Hypothalamus (tissue), 51 donors: ENCODE results near the gene HIGD2A.
A peak's percentile ranks its signal among the peaks of the same experiment; 100 is the strongest.

ENCODE experiments used
- DNase-seq, 51 donors: peaks; one replicate each; lab custom pipeline; 2025; lab: John Stamatoyannopoulos, UW

Gene HIGD2A

DNA sequence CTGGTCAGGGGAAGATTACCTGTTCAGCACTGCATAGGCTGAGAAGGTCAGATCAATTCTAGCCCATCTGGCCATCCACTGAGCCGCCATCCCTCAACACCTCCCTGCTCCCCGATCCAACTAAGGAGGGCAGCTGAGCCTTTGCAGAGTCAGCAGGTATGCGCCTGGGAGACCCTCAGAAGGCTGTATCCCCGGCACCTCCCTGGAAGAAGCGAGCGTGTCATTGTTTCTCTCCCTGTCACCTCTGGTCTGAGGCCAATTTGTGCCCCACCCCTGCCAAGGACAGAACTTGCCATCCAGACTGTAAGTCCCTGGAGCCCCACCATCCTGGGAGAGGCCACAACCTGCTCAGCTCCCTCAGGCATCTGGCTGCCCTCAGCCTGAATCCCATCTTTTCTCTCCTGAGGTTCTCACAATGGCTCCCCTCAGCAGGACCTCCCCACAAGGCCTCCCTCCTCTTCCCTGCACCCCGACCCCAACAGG, 25.2 kb downstream of the HIGD2A start:
- DNase-seq, result no peak

DNA sequence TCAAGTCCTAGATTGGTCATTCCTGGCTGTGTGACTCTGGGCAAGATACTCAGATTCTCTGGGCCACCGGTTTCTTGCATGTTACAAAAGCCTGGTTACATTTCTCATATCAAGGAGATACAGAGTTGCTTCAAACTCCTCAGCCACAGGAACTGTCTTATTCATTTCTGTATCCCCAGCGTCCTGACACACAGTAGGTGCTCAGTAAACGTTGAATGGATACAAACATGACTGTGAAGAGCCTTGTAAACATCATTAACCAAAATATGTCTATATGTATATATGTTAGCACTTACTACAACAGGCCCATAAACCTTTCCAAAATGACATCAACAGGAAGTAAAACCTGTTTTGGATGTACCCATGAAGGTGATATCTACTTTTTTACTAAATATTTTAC, 26.2 kb downstream of the HIGD2A start:
- no peak for DNase-seq

DNA sequence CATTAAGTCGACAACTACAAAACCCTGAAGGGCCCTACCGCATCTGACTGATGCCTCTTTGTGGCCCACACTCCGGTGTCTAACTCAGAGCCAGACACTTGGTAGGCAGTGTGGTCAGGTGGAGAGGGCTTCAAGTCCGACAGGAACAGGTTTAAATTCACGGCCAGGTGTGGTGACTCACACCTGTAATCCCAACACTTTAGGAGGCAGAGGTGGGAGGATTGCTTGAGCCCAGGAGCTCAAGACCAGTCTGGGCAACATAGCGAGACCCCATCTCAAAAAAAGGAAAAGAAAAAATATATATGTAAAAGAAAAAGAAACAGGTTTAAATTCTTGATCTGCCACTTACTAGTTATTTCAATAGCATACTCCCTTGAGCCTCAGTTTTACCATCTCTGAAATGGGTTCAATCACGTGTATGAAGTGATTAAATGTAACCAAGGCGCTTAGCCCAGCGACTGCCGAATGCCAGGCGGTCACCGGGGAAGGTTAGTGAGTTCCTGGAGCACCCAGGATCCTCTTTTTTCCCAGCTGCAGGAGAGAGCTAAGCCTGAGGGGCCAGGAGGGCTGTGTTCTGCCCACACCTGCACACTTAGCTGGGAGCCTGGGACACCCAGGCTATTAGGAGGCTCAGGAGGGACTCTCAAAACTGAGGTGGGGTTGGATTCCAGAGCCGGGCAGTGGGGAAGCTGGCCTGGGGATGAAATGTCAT, 26.8 kb downstream of the HIGD2A start:
- peak in 1 of 51 donors; percentile 28 for DNase-seq

DNA sequence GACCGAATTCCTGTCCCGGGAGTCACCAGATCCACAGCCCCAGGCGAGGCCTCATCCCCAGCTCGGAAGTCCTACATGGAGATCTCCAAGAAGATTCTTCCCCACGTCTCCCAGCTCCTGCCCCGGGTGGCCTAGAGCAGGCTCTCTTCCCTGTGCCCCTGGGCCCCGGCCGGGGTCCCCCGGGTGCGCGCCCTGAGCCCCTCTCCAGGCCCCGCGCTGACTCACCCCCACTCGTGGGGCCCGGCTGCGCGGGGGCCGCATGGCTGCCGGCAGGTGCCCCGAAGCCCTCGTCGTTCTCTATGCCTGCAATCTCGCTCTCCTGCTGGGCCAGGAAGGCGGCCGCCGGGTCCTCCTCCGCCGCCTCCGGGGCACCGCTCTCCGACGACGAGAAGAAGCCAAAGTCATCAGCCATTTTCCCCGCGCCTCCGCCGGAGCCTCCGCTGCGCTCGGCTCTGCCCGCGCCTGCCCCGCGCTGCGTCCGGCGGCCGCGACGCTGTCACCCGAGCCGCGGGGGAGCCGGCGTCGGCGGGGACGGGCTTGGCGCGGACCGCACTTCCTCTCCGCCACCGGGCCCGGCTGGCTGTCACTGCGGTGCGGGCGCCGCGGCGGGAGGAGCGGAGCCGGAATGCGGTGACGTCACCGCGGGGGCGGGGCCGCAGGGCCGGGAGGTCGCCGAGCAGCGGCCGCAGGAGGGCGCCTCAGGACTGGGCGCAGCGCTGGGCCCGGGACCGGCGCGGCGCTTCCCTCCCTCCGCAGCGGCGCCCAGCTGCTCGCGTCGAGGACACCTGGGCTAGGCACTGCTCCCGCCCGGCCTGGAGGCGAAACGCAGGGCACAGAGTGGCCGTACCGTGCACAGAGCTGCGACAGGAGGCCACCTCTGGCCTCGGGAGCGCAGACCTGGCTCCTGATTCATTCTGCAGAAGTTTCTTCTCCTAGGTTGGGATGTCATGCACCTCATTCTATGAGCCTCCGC, 27.7 kb downstream of the HIGD2A start, which contains the start of gene CLTB:
TSS of gene CLTB (minus strand) at position 588 of the 973 bp plus-strand sequence. CDS start at position 412, 176 bp downstream.
- peak; percentile 36 to 96 (median 81) for DNase-seq

DNA sequence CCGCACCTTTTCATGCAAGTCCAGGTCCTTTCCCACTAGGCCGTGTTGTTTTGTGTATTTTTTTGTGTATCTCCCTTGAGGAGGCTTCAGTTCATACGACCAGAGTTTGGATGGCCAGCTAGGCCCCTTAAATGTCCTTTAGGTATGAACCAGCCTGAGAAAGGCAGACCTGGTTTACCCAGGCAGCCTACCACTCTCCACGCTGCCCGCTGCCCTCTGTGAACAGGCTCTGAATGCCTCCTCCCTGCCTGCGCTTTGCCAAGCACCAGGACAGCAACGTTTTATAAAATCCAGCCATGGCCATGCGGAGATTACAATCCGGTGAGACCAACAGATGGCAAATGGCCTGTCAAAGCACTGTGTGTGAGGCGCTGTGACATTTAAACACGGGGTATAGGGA, 28.4 kb downstream of the HIGD2A start:
- peak in 1 of 51 donors; percentile 34 for DNase-seq

DNA sequence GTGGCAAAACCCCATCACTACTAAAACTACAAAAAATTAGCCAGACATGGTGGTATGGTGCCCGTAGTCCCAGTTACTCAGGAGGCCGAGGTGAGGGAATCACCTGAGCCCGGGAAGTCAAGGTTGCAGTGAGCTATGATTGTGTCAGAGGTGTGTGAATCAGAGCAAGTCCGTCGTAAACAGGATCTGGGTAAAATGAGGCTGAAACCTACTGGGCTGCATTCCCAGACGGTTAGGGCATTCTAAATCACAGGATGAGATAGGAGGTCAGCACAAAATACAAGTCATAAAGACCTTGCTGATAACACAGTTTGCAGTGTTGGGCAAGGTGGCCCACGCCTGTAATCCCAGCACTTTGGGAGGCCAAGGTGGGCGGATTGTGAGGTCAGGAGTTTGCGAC, 29.7 kb downstream of the HIGD2A start:
- DNase-seq, result no peak

DNA sequence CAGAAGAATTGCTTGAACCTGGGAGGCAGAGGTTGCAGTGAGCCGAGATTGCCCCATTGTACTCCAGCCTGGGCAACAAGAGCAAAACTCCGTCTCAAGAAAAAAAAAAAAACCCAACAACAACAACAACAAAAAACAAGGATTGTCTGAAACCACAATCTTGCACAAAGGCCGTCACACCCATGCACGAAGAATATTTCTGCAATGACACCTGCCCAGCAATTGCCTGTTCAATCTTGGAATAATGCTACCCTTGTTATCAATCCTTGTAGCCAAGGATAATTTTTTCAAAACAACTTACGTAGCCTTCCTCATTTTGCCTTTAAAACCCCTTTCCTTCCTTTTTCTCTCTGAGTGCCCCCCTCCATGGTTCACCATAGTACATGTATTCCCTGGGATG, 31.5 kb downstream of the HIGD2A start:
- no peak for DNase-seq

DNA sequence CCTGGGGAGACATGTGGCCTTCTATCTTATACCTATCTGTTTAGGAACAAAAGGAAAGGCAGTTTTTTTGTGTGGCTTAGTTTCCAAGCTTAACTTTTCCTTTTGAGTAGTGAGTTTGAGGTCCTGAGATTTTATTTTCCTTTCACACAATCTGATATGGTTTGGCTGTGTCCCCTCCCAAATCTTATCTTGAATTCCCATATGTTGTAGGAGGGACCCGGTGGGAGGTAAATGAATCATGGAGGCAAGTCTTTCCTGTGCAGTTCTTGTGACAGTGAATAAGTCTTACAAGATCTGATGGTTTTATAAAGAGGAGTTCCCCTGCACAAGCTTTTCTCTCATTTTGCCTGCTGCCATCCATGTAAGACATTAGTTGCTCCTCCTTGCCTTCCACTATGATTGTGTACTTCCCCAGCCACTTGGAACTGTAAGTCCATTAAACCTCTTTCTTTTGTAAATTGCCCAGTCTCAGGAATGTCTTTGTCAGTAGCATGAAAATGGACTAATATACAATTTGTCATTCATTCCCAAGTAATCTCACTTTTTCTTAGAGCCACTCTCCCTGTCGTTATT, 32.5 kb downstream of the HIGD2A start:
- DNase-seq, result no peak

DNA sequence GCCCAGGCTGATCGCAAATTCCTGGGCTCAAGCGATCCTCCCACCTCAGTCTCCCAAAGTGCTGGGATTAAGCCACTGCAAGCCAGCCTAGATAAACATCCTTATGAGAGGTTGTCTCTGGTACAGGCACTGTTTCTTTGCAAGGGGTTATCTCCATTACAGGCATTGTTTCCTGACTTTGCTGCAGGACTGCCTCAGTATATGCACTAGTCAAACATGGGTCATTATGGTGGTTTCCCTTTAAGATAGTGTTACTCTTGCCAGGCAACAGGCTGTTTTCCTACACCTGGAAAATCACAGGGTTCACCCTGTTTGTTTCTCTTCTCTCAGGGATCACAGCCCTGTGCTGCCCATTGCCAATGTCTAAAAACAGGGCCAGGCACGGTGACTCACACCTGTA, 35.6 kb downstream of the HIGD2A start:
- DNase-seq, result no peak

DNA sequence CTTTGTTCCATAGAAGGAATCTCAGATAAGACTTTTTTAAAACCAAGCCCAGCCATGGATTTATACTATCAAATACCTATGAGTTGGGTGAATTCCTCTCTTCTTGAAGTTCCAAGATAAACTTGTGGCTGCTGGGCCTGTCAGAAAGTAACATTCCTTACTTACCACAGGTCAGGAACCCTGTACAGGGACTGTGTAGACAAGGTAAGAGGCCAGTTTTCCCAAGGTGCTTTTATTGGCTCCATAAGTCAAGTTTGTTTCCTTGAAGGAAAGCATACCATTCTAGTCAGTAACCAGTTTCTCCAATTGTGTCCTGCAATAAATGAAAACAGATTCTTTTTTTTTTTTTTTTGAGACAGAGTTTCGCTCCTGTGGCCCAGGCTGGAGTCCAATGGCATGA, 36.6 kb downstream of the HIGD2A start:
- no peak for DNase-seq

DNA sequence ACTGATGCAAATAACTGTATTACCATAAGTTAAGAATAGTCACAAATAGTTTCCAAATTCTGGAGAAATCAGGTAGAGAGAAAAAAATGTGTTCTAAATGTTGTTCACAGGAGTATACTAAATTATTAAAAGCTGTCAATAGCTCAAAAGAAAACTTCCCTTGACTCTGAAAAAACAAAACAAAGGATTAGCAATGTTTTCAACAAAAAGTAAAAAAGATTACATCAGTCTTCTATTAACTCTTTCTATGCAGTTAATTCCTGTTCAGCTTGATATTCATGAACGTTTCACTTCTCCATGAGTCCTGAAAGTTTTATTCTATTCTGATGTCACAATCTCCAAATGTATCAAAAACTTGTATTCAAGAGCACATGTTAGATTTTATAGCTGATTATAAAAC, 37.2 kb downstream of the HIGD2A start:
- no peak for DNase-seq

DNA sequence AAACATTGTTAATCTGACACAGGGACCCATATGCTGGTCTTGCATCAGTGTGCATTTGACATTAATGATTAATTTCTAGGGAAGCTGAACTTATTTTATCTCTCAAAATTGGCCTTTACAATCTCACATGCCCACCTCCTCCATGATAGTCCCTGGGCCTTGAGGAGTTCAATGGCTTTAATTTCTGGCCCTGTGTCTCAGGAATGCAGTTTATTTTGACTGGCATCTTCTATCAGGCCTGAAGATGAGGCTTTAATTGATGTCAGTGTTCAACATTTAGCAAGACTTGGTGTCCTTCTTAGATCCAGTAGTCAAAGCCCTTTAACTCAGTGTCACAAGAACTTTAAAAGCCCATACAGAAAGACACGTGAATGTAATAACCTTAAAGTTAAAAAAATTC, 38.3 kb downstream of the HIGD2A start:
- DNase-seq, result no peak

DNA sequence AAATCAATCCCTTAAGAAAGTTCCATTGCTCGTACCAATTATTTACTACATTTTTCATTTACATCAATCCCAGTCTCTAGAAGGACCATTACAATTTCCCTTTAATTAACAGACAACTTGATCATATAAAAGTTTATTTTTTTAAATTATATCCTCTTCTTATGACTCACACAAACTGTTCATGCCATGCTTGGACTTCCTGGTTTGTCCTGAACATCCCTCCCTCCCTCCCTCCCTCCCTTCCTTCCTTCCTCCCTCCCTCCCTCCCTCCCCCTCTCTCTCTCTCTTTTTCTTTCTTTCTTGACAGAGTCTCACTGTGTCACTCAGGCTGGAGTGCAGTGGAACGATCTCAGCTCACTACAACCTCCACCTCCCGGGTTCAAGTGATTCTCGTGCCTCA, 39.4 kb downstream of the HIGD2A start:
- DNase-seq, result no peak

DNA sequence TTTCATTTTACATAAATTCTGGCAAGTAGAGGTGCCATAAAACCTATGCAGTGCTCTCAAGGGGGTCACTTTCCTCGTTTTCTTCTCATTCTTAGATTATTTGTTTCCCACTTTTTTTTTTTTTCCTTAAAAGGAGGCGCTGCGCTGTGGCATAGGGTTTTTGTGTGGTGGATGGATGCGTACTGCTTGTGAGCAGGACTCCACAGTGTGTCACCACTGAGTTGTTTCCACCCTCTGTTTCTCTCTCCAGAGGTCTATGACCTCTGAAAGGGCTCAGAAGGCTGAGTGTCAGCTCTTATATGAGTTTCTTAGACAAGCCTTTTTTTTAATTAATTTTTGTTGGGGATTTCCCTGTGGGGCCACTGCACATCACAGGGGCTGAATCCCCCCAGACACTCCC, 41.4 kb downstream of the HIGD2A start:
- DNase-seq, result no peak

DNA sequence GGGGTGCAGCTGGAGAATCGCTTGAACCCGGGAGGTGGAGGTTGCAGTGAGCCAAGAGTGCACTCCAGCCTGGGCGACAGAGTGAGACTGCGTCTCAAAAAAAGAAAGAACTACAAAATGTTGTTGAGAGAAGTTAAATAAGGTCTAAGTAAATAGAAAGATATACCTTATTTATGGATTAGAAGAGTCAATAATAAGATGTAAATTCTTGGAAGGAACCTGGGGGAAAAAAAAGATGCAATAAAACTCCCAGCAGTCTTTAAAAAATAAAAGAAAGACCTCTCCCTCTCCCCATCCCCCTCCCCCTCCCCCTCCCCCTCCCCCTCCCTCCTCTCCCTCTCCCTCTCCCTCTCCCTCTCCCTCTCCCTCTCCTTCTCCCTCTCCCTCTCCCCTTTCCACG, 44.2 kb downstream of the HIGD2A start:
- DNase-seq, result no peak

DNA sequence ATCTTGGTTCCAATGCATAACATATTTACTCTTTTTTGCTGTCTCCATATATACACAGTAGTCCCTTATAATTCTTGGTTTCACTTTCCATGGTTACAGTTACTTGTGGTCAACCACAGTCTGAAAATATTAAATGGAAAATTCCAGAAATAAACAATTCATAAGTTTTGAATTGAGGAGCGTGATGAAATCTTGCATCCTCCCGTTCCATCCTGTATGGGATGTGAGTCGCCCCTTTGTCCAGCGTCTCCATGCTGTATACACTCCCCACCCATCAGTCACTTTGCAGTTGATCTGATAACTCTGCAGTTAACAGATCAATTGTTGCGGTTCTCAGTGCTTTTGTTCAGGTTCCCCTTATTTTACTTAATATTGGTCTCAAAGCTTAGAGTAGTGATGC, 48.1 kb downstream of the HIGD2A start:
- no peak for DNase-seq

DNA sequence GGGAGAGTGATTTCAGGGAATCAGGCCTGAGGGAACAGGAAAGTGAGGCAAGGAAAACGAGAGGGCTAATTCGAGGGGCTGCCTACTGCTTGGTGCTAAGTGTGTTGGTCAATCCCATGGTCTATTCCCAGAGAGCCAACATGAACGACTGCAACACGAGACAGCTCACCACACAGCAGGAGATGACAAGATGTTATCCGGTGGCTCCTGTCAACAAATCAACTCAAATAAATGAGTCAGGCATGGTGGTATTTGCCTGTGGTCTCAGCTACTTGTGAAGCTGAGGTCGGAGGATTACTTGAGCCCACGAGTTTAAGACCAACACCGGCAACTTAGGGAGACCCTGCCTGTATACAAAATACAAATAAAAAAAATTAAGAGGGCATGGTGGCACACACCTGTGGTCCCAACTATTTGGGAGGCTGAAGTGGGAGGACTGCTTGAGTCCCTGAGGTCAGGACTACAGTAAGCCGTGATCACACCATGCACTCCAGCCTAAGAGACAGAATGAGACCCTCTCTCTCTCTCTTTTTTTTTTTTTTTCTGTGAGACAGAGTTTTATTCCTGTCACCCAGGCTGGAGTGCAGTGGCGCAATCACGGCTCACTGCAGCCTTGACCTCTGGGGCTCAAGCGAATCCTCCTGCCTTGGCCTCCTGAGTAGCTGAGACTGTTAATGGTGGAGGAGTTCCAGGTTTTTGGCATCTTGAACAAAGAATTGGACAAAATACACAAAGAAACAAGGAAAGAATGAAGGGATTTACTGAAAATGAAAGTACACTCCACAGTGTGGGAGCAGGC, 50.6 kb downstream of the HIGD2A start:
- no peak for DNase-seq
